ENCODE measurements around the gene DGKB. TPM values are rescaled to one million over a fixed set of nuclear protein-coding genes. Genes with fewer than 3 reads are reported as not detected.

The DGKB gene
- polyA plus RNA-seq, 3 donors = 0.01 to 0.11 (median 0.06) TPM

DNA sequence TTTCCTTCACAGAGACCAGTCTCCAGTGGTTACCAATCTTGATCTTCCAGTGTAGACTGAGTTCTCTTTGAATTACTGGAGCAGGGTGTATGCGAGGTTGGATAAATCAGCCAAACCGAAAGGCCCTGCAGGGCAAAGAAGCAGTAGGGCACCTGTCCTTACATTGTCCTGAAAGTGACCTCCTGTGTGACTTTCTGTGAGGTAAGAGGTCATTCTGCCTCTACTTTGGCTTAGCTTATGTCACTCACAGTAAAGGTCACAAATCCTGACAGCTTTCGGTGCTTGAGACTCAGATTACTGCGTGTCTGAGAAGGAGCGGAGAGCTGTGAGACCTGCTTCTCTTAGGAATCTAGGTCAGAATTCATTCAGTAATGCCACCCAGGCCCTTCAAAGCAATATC is 660.4 kb downstream of the DGKB start:
- no peak overlapping the region for H3K27ac ChIP-seq (ENCODE audit: low read depth, low read length)
- 86 to 91% (median 88%) methylated on average over 5 of the region's 5 CpGs for WGBS, 3 donors

DNA sequence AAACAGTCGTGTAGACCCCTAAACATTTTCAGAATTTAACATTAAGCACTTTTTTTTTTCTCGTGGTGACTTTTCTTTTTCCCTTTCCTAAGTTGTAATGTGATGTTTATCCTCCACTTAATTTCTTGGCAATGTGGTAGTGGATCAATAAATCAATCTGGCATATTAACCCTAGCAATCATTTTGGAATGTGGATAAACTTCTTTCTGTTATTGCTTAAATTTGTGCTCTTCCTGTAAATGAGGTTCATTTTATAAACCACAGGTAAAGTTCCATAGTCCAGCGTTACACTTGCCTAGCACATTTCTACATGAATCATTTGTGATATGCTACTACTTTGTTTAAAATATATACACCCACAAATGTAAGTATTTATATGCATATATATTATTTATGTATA is 665.7 kb downstream of the DGKB start:
- H3K27ac ChIP-seq (ENCODE audit: low read depth, low read length) = no peak overlapping the region
- 24 to 63% (median 58%) methylated on average over 3 of the region's 3 CpGs for WGBS, 3 donors

- no peak overlapping the region for H3K27ac ChIP-seq (ENCODE audit: low read depth, low read length)
- 82% methylated on average over 2 of the region's 2 CpGs for WGBS, 3 donors
Observed at GRCh38 chr7:14235056-14235455, 667.5 kb downstream of the DGKB start.

GRCh38 chr7:14233868-14234369 is 668.6 kb downstream of the DGKB start:
- H3K27ac ChIP-seq (ENCODE audit: low read depth, low read length) = no peak overlapping the region
- 55 to 67% (median 66%) methylated on average over 4 of the region's 4 CpGs for WGBS, 3 donors

GRCh38 chr7:14233076-14233867 is 669.3 kb downstream of the DGKB start:
- H3K27ac ChIP-seq (ENCODE audit: low read depth, low read length) = no peak overlapping the region
- 59 to 75% (median 72%) methylated on average over 7 of the region's 7 CpGs for WGBS, 3 donors

DNA sequence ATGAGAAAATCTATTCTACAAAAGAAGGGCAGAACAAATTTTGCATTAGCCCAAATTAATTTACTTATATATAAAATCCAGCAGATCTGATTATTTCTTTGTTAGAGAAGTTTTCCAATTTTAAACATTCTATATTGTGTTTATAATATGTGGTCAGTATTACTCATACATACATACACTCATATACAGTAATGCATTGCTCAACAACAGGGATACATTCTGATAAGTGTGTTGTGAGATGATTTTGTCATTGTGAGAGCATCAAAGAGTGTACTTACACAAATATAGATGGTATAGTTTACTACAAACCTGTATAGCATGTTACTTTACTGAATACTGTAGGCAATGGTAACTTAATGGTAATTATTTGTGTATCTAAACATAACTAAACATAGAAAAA is 673.5 kb downstream of the DGKB start:
- H3K27ac ChIP-seq (ENCODE audit: low read depth, low read length) = no peak overlapping the region

GRCh38 chr7:14228341-14228740 is 674.2 kb downstream of the DGKB start:
- WGBS, 3 donors = 91 to 96% (median 93%) methylated on average over 4 of the region's 4 CpGs

GRCh38 chr7:14226126-14226525 is 676.4 kb downstream of the DGKB start:
- H3K27ac ChIP-seq (ENCODE audit: low read depth, low read length) = no peak overlapping the region
- WGBS, 3 donors = 88 to 91% (median 89%) methylated on average over 2 of the region's 2 CpGs

More at GRCh38 chr7:14228341-14228740, 674.2 kb downstream of the DGKB start:
- no peak overlapping the region for H3K27ac ChIP-seq (ENCODE audit: low read depth, low read length)

DNA sequence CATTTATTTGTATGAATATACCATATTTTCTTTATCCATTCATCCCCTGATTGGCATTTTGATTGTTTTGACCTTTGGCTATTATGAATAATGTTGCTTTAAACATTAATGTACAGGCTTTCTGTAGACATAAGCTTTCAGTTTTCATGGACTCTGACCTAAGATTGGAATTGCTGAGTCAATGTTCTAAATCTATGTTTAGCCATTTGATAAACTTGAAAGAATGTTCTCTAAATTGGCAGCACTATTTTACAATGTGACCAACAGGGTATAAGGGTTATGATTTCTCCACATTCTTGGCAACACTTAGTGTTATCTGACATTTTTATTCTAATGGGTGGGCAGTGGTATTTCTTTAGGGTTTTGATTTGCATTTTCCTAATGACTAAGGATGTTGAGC is 683.4 kb downstream of the DGKB start:
- H3K27ac ChIP-seq (ENCODE audit: low read depth, low read length) = no peak overlapping the region

DNA sequence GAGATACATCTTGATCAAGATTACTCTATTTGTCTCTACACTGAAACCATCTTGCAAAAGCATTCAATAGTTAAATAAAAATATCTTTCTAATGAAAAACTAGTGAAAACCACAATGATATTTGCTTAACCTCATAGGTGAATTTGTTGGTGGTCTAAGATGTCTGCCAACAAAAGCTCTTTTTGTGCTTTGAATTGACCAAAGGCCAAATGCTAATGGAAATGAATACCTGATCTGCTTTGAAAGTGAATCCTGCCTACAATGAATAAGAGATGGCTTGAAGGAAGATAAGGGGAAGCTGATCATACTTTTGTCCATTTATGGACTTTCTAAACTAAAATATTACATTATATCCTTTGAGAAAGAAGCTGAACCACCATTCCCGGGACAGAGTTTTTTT is 684.2 kb downstream of the DGKB start:
- 85 to 96% (median 86%) methylated on average over 1 of the region's 1 CpG for WGBS, 3 donors
- no peak overlapping the region for H3K27ac ChIP-seq (ENCODE audit: low read depth, low read length)

DNA sequence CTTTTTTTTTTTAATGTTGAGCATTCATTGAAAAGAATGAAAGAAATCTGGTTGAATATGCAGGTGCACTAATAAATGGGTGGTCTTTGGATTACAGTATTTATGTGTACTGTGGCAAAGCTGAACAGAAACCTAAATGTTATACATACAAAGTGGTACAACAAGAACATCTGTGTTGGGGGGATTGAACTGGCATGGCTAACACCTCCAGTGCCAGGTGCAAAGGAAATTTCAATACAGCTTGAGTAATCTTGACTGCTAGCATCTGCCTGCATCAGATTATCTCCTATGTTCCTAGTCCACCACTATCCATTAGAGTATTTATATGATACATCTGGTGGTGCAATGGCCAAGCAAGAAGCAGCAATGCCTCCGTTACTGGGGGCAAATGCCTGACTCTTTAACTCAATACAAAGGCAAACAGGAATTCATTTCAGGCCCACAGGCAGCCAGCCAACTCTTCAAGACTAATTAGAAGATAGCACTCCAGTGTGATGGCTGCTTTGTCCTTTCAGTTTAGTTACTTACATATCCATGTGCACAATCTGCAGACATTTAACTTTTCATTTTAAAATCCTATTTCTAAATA is 692.6 kb downstream of the DGKB start:
- H3K27ac ChIP-seq (ENCODE audit: low read depth, low read length) = no peak overlapping the region
- 32 to 65% (median 49%) methylated on average over 1 of the region's 1 CpG for WGBS, 3 donors

DNA sequence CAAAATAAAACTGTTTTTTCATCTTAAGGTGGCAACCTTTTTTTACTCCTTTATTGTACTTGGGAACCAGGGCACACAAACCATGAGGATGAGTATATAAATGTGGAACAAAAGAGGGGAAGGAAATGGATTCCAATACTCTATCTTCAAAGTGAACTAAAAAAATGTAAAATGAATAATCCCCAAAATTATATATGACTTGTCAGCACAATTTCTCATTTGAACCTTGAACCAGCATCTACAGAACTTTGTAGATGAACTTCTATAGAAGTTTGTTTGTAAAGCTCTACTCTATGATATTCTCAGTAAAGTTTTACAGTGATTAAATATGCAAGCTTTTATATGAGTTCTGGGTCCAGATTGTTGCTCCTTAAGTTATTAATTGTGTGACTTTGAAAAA is 694.8 kb downstream of the DGKB start:
- H3K27ac ChIP-seq (ENCODE audit: low read depth, low read length) = no peak overlapping the region

- H3K27ac ChIP-seq (ENCODE audit: low read depth, low read length) = no peak overlapping the region
- WGBS, 3 donors = 36 to 83% (median 60%) methylated on average over 4 of the region's 4 CpGs
Observed at GRCh38 chr7:14207138-14207537, 695.4 kb downstream of the DGKB start.

- 52 to 65% (median 63%) methylated on average over 1 of the region's 1 CpG for WGBS, 3 donors
- no peak overlapping the region for H3K27ac ChIP-seq (ENCODE audit: low read depth, low read length)
Observed at GRCh38 chr7:14206121-14206520, 696.4 kb downstream of the DGKB start.

DNA sequence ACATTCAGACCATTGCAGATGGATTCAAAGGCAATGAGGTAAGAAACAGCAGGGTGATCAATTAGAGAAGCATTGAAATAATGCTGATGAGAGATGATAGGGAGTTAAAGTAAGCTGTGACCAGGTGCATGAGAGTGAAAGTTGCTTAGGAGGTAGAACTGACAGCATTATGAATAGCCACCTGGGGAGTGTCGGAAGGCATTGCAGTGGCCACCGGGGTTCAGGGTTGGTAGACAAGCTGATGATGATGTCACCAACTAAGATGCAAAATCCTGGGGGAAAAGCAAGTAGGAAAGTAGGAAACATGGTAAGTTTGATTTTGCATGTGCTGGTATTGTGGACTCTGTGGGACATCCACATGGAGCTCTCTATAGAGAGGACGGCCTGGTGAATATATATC is 701.2 kb downstream of the DGKB start:
- H3K27ac ChIP-seq (ENCODE audit: low read depth, low read length) = no peak overlapping the region
- WGBS, 3 donors = 75 to 90% (median 83%) methylated on average over 3 of the region's 3 CpGs

GRCh38 chr7:14199336-14199735 is 703.2 kb downstream of the DGKB start:
- 74 to 89% (median 87%) methylated on average over 2 of the region's 2 CpGs for WGBS, 3 donors

GRCh38 chr7:14197280-14197679 is 705.3 kb downstream of the DGKB start:
- WGBS, 3 donors = 8 to 16% (median 13%) methylated on average over 3 of the region's 3 CpGs
- H3K27ac ChIP-seq (ENCODE audit: low read depth, low read length) = no peak overlapping the region

More at GRCh38 chr7:14199336-14199735, 703.2 kb downstream of the DGKB start:
- no peak overlapping the region for H3K27ac ChIP-seq (ENCODE audit: low read depth, low read length)

DNA sequence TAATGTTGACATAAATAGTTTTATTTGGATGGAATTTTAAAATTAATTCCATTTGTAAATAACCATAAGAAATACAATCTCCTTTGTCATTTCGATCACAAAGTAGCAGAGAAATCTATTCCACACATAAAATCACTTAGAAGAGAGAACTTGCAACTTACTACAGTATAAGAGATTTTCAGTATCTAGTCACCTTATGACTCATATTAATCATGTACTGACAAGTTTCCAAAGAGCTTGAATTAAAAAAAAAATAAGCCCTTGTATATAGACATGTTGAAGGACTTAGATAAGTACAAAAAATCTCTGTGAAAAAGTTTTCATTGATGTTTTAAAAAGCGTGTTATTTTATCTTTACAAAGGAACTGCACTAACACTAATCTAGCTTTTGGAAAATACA is 706.0 kb downstream of the DGKB start:
- H3K27ac ChIP-seq (ENCODE audit: low read depth, low read length) = no peak overlapping the region
- 69 to 80% (median 76%) methylated on average over 2 of the region's 2 CpGs for WGBS, 3 donors

DNA sequence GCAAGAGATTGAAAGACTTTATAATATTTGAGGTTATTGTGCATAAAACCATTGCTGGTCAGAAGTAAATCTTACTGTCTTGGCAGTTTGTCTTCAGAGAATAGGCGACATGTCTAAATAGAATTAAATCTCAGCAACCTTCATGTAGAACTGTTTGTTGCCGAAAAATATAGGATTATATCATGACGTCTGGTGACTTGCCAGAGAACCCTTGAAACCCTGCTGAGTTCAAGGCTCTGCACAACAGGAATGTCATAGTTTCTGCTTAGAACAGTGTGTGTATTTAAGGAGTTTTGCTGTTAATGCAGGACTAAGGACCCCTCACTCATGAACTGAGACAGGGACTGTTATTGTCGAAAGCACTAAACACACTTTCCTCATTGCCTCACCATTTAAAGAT is 706.7 kb downstream of the DGKB start:
- 76 to 85% (median 80%) methylated on average over 4 of the region's 4 CpGs for WGBS, 3 donors
- no peak overlapping the region for H3K27ac ChIP-seq (ENCODE audit: low read depth, low read length)

- WGBS, 3 donors = 67 to 78% (median 78%) methylated on average over 4 of the region's 4 CpGs
- no peak overlapping the region for H3K27ac ChIP-seq (ENCODE audit: low read depth, low read length)
Observed at GRCh38 chr7:14195079-14195478, 707.5 kb downstream of the DGKB start.
